Mucosa of rectum (tissue), 2 donors: ENCODE measurements around the gene KATNIP.

Source experiments
- H3K27ac ChIP-seq, 2 donors: one replicate each; pipeline ENCODE4 v1.7.0; 2013; ENCODE audit warnings: inconsistent platforms in 2 of 2, low read depth in 2 of 2, low read length in 2 of 2
- H3K27me3 ChIP-seq, 2 donors: one replicate each; pipeline ENCODE4 v1.7.0; 2013; ENCODE audit warnings: low read length in 2 of 2; ENCODE audit not compliant: control insufficient read depth in 2 of 2, insufficient read depth in 2 of 2
- H3K36me3 ChIP-seq, 2 donors: one replicate each; pipeline ENCODE4 v1.7.0; 2013; ENCODE audit warnings: low read length in 2 of 2; ENCODE audit not compliant: control insufficient read depth in 2 of 2, insufficient read depth in 2 of 2
- H3K4me1 ChIP-seq, 2 donors: one replicate each; pipeline ENCODE4 v1.7.0; 2013; ENCODE audit warnings: low read length in 2 of 2, mild to moderate bottlenecking in 1 of 2; ENCODE audit not compliant: control insufficient read depth in 2 of 2, insufficient read depth in 2 of 2
- H3K4me3 ChIP-seq, 2 donors: one replicate each; pipeline ENCODE4 v1.7.0; 2013; ENCODE audit warnings: low read length in 2 of 2
- H3K9ac ChIP-seq, 2 donors: one replicate each; pipeline ENCODE4 v1.7.0; 2013; ENCODE audit warnings: low read length in 2 of 2, low read depth in 1 of 2, mild to moderate bottlenecking in 1 of 2
- H3K9me3 ChIP-seq, 2 donors: one replicate each; pipeline ENCODE4 v1.7.0; 2013; ENCODE audit warnings: low read length in 2 of 2; ENCODE audit not compliant: control insufficient read depth in 2 of 2
- donor health status: healthy.
- donor health status: Normal muscosa, but diverticular disease.

The KATNIP gene

DNA sequence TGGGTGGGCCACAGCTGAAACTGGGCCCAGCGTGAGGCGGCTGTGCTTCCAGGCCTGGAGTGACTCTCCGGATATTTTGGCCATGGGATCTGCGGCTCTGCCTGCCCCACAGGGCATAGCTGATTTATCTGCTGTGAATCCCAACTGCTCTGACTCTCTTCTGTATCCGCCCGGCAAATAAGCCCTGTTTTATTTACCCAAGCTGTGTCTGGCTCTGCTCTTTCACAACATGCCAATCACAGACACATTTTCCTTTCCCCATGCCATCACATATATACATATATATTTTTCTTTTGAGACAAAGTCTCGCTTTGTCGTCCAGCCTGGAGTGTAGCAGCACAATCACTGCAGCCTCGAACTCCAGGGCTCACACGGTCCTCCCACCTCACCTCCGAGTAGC lies 33.6 kb upstream of the KATNIP start:
- Histone ChIP-seq H3K27ac (no peak overlapping the region), H3K9me3 (no peaks in the 10 kb centered on the region), H3K4me3 (no peak overlapping the region), H3K36me3 (peaks cover 25 to 29% of the 10 kb centered on the region in 2 donors), H3K9ac (no peak overlapping the region), H3K27me3 (no peaks in the 10 kb centered on the region), H3K4me1 (no peaks in the 10 kb centered on the region)

DNA sequence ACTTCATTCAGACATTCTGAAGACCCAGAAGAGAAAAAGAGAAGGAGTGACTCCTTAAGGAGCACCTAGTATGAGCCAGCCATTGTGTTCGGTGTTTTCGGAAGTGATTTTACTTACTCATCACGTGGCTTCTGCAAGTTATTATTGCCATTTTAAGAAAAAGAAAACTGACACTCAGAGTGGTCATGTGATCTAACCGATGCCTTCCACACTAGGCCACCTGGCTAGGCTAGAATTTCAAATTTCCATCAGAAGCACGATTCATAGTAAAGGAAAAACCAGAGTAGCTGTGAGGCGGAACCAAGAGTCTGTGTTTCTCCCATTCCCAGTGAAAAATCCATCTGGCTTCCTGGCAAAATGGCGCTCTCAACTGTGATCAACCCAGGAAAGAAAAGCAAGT lies 32.3 kb upstream of the KATNIP start:
- no peaks in the 10 kb centered on the region for H3K27me3 ChIP-seq
- no peak overlapping the region for H3K4me3 ChIP-seq
- no peaks in the 10 kb centered on the region for H3K9me3 ChIP-seq
- no peak overlapping the region for H3K9ac ChIP-seq
- H3K27ac ChIP-seq: no peak overlapping the region
- no peaks in the 10 kb centered on the region for H3K4me1 ChIP-seq
- peaks cover 21 to 24% of the 10 kb centered on the region in 2 donors for H3K36me3 ChIP-seq

DNA sequence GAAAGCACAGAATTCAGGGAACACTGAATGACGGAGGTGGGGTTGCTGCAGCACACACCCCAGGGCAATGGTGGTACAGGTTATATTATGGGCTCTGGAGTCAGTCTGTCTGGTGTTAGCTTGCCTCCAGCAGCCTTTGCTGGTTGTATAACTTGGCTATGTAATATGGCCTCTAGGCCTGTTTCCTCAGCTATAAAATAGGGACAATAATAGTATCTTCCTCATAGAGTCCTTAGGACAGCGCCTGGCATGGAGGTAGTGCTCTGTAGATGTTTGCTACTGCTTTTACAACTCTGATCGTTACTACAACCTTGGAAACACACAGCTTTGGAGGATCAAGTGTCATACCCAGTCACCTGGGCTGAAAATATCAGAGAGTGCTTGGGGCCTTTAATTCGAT lies 31.7 kb upstream of the KATNIP start:
- Histone ChIP-seq H3K9me3 (no peaks in the 10 kb centered on the region), H3K4me1 (no peaks in the 10 kb centered on the region), H3K9ac (no peak overlapping the region), H3K27me3 (no peaks in the 10 kb centered on the region), H3K36me3 (peaks cover 19 to 21% of the 10 kb centered on the region in 2 donors), H3K27ac (no peak overlapping the region), H3K4me3 (no peak overlapping the region)

DNA sequence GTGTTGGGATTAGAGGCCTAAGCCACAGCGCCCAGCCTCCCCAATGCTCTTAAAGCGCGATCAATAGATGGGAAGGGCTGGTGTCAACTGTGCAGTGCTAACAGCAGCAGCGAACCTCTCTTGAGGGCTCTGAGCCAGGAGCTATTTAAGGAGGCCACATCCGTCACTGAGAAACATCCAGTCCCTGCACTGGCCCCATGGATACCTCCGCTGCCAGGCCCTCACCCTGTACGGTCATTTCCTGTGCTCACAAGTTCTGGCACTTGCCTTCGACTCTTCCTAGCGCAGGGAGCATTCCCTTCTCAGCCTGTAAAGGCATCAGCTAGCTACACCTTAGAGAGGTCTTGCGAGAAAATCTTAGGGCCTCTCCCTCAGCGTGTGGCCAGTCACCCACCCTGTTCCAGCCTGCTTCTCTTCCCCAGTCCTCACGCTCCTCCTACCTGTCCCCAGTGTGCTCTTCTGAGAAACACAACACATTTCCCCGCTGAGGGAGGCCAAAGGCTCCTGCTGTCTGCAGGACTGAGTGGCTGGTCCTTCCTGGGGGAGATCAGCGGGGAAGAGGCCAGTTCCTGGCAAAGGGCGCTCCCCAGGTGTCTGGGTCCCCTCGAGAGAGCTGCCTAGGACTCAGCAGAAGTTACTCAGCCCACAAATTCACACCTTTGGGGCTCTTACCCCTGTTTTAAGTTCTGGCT lies 28.8 kb upstream of the KATNIP start:
- Histone ChIP-seq H3K4me3 (no peak overlapping the region), H3K27me3 (no peaks in the 10 kb centered on the region), H3K4me1 (no peaks in the 10 kb centered on the region), H3K27ac (no peak overlapping the region), H3K9ac (no peak overlapping the region), H3K36me3 (peaks cover 29 to 43% of the 10 kb centered on the region in 2 donors), H3K9me3 (no peaks in the 10 kb centered on the region)

DNA sequence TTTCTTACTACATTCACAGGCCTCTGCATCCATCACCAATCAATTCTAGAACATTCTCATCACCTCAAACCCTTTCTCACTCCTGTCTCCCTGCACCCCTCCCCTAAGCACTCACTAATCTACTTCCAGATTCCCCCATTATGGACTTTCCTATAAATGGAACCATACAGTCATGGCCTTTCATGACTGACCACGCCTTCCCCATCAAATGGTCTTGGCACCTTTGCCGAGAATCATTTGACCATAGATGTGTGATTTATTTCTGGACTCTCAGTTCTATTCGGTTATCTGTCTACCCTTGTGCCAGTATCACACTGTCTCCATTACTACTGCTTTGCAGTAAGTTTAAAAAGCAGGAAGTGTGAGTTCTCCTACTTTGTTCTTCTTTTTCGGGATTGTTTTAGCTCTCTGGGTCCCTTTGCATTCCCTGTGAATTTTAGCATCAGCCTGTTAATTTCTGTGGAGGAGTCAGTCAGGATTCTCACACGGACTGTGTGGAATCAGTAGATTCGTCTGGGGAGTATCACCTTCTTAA lies 27.7 kb upstream of the KATNIP start:
- no peaks in the 10 kb centered on the region for H3K9me3 ChIP-seq
- H3K36me3 ChIP-seq: peaks cover 39 to 45% of the 10 kb centered on the region in 2 donors
- H3K9ac ChIP-seq: no peak overlapping the region
- H3K27me3 ChIP-seq: no peaks in the 10 kb centered on the region
- H3K4me3 ChIP-seq: no peak overlapping the region
- H3K4me1 ChIP-seq: no peaks in the 10 kb centered on the region
- H3K27ac ChIP-seq: no peak overlapping the region

DNA sequence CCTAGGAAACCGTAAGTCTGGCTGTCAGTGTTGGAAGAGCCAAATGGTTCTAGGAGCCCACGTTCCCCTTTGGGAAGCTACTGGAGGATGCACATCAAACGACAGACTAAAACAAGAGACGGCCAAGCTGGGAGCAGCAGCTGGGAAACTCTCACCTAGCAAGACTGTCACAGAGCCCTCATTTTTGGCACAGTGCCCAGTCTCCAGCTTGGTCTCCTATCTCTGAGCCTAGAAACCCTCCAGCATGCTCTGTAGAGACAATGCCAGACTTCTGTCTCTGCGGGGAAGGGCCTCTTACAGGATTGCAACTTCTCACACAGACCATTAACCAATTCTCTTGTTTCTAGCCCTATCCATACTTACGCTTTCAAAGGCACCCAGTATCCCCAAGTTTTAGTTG lies 23.8 kb upstream of the KATNIP start:
- no peaks in the 10 kb centered on the region for H3K9me3 ChIP-seq
- H3K4me1 ChIP-seq: no peaks in the 10 kb centered on the region
- no peak overlapping the region for H3K4me3 ChIP-seq
- H3K36me3 ChIP-seq: peaks cover 62 to 68% of the 10 kb centered on the region in 2 donors
- no peak overlapping the region for H3K27ac ChIP-seq
- H3K9ac ChIP-seq: no peak overlapping the region
- H3K27me3 ChIP-seq: no peaks in the 10 kb centered on the region

DNA sequence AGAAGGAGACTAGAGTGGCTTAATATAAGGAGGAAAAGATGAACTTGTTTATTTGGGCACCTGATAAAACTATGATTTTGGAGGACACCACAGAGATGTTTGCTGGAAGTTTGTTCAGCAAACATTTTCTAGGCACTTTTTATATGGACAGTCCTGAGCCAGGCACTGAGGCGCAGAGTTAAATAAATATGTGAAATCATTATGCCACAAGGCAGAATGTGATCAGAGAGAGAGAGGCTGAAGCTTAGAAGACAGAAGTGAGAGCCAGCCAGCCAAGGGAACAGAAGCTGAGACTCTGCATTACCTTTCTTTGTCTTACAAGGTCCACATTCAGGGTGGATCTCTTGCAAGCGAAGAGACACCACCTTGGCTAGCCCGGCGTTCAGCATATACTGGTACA lies 21.6 kb upstream of the KATNIP start:
- peaks cover 75 to 82% of the 10 kb centered on the region in 2 donors for H3K36me3 ChIP-seq
- no peaks in the 10 kb centered on the region for H3K27me3 ChIP-seq
- no peaks in the 10 kb centered on the region for H3K4me1 ChIP-seq
- no peak overlapping the region for H3K27ac ChIP-seq
- no peaks in the 10 kb centered on the region for H3K9me3 ChIP-seq
- H3K4me3 ChIP-seq: no peak overlapping the region
- no peak overlapping the region for H3K9ac ChIP-seq

DNA sequence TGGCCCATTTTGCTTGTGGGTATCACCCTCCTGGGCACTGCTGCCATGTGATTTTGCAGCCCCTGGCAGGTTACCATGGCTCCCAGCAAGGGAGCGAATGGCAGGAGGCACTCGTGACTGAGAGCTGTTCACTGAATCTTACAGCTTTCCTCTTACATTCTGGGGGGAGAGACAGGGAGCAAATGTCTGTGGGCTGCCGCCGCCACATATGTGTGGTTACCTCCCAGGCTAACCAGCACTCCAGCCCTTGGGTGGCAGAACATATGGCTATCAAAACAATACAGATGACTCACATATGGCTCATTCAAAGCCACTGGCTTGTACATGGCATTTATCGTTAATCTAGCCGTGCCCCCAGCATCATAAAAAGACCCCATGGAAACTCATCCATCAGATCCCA lies 20.0 kb upstream of the KATNIP start:
- H3K36me3 ChIP-seq: peaks cover 80 to 84% of the 10 kb centered on the region in 2 donors
- H3K4me1 ChIP-seq: no peaks in the 10 kb centered on the region
- no peak overlapping the region for H3K4me3 ChIP-seq
- no peak overlapping the region for H3K27ac ChIP-seq
- H3K9me3 ChIP-seq: no peaks in the 10 kb centered on the region
- H3K27me3 ChIP-seq: no peaks in the 10 kb centered on the region
- no peak overlapping the region for H3K9ac ChIP-seq

DNA sequence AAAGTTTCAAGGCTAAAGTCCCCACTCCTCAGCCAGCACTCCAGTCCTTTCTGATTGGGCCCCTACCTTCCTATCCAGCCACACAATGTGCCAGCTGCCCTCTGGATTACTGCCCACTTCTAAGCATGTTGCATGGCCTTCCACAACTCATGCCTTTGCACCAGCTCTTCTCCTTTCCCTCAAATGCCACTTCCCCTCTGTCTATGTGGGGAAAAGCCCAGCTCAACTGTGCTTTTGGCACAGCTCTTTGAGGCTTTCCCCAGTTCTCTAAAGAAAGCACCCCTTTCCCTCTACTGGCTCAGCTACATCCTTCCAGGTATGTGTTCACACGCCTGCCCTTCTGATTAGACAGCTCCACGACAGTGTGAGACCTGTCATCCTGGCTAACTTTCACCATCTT lies 18.8 kb upstream of the KATNIP start:
- Histone ChIP-seq H3K9ac (no peak overlapping the region), H3K9me3 (no peaks in the 10 kb centered on the region), H3K27me3 (no peaks in the 10 kb centered on the region), H3K4me3 (no peak overlapping the region), H3K36me3 (peaks cover 75% of the 10 kb centered on the region in 2 donors), H3K4me1 (no peaks in the 10 kb centered on the region), H3K27ac (no peak overlapping the region)

DNA sequence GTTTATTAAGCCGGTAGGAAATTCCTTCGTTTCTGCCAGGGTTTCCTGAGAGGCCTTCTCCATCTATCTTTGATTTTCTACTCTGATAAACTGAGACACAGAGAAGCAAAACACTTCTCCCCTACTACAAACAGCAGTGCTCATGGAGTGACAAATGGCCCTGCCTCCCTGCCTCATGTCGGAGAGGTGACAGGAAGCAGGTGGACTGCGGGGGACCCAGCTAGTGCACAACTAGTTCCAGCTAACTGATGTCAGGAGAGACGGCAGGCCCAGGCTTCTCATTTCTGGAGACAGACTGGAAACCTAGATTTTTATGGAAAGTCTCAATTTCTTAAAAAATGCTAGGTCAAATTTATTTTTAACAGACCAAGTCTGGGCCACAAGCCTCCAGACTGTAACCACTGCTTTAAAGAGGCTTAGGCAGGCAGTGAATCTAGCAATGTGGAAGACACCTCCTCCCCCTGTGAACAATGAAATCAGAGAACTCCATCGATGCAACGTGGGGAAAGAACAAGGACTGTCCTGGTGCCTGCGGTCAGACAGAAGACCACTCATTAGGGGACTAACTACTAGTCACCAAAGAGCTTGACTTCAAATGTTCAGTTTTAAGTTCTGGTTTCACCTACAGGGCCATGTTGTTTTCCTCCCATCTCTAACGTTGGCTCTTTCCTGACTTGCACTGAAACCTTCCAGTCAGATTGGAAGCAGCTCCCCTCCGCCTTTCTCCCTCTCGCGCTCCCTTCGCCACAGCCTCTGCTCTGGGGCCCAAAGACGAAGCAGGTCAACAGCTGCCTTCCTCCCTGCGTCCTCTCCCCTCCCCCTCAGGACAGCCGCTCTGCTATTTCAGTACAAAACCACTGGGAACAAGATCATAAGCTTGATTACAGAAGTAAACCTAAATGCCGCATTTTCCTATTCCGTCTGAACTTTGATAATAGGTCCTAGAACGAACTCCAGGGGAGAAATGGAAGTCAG lies 17.8 kb upstream of the KATNIP start:
- H3K36me3 ChIP-seq: peaks cover 73 to 78% of the 10 kb centered on the region in 2 donors
- no peak overlapping the region for H3K4me3 ChIP-seq
- no peaks in the 10 kb centered on the region for H3K4me1 ChIP-seq
- H3K9me3 ChIP-seq: no peaks in the 10 kb centered on the region
- H3K9ac ChIP-seq: no peak overlapping the region
- H3K27me3 ChIP-seq: no peaks in the 10 kb centered on the region
- no peak overlapping the region for H3K27ac ChIP-seq
